HCEC 1CT (cell line): ENCODE results near the gene SNX1.
"Not testable (repeated sequence)": the region's sequence is repeated elsewhere in the genome, so short reads cannot be mapped to it uniquely, and the experiment has no call there.

Experiments
- DNase-seq: peaks from one replicate; pipeline ENCODE4 v3.0.0-alpha.2; 2017

Gene SNX1

DNA sequence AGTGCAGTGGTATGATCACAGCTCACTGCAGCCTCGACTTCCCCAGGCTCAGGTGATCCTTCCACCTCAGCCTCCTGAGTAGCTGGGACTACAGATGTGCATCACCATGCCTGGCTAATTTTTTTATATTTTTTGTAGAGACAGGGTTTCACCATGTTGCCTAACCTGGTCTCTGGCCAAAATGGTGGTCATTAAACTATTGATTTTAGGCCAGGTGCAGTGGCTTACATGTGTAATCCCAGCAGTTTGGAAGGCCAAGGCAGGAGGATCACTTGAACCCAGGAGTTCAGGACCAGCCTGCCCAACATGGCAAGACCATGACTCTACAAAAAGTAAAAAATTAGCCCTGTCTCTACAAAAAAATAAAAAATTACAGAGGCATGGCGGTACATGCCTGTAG lies 24.5 kb downstream of the SNX1 start:
- DNase-seq: not testable (repeated sequence)

DNA sequence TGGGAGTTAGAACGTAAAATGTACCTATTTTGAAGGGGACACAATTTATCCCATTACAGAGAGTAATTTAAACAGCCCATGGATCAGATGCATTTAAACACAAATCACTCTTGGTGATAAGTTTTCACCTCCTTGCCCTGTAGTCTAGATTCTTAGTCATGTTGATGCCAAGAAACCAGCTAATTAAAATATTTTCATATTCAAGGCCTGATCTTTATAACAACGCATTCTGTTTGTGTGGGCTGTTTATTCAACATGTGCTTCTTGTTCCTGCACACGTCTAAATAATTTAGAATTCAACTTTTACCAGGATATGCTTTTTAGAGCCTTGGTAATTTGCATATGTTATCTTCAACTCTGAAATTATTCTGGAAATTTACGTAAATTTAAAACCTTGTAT lies 25.8 kb downstream of the SNX1 start:
- no peak for DNase-seq

GRCh38 chr15:64122444-64122843 lies 26.7 kb downstream of the SNX1 start:
- no peak for DNase-seq

DNA sequence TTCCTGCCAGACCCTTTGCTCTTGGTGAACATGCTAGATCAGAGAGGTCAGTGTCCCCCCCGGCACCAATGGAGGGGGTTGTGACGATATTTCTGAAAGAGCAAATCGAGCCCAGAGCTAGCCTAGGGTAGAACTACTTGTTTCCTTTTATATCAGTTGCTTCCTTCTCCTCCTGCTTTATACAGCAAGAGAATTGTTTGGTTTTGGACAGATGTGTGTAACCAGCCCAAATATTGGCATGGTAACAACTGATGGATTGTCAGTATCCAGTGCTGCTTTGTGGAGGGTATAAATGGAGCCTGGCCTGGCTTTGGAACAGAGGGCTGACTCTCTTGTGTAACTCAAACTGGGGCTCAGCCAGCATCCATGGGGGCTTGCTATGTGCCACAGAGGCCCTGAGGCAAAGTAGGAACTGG lies 27.2 kb downstream of the SNX1 start:
- no peak for DNase-seq

DNA sequence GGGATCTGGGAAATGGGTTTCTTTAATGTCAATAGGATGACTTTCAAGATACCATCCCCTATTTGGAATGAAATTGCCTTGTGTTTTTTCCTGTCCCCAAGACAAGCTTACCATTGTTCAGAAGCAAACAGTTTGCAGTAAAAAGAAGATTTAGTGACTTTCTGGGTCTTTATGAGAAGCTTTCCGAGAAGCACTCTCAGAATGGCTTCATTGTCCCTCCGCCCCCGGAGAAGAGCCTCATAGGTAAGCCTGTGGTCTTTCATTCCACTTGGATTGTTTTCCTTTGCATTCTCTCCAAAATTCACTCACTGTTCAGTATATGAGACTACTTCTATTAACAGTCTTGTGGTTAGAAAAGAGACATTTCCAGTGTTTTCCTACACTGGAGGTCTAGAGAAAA lies 30.2 kb downstream of the SNX1 start:
- no peak for DNase-seq

DNA sequence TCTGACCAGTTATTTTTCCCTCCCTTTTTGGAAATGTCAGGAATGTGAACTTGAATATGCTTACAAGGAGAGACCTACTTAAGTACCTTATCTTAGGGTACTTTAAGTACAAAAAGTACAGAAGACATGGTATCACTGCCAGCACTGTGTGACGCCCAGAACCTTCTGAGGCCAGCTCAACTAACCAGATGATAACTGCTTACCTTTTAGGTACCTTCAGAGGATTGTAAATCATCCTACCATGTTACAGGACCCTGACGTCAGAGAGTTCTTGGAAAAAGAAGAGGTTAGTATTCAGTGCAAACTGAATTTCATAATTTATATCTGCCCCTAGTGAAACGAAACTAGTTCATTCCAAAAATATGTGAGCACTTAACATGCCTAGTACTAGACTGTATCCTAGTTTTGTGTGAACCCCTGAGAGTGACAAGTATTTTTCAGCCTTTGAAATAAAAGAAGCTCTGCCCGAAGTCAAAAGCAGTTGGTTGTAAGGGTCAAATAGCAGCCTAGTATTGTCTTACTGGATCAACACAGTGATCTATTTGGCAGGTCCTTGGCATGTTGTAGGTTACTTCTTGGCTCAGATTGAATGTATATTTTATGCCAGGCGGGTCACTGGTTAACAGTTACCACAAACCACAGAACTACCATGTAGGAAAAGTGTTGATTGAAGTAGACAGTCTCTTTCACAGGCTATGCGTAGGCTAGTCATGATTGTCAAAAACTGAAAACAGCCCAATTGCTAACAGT lies 31.9 kb downstream of the SNX1 start:
- no peak for DNase-seq

- no peak for DNase-seq
Observed at GRCh38 chr15:64130159-64130558, 34.4 kb downstream of the SNX1 start.

- DNase-seq: no peak
Observed at GRCh38 chr15:64131547-64131946, 35.8 kb downstream of the SNX1 start.

GRCh38 chr15:64132217-64132616 lies 36.4 kb downstream of the SNX1 start:
- no peak for DNase-seq

GRCh38 chr15:64133623-64134344 lies 38.0 kb downstream of the SNX1 start:
- DNase-seq: no peak

- no peak for DNase-seq
Observed at GRCh38 chr15:64134345-64134829, 38.6 kb downstream of the SNX1 start.

DNA sequence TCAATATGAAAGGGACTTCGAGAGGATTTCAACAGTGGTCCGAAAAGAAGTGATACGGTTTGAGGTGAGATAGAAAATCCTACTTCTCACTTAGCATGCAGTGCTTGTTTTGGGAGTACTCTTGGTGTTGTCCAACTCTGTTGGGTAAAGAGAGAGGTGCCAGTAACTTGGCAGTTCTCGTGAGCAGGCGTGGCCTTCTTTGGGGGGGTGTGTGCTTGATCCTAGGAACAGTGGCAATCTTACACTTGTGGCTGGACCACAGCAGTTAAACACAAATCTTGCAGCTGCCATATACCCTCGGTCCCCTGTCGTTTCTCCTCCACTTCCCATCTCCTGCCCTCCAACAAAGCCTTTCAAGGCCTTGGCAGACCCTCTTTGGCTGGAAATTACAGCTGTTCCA lies 40.6 kb downstream of the SNX1 start:
- no peak for DNase-seq

DNA sequence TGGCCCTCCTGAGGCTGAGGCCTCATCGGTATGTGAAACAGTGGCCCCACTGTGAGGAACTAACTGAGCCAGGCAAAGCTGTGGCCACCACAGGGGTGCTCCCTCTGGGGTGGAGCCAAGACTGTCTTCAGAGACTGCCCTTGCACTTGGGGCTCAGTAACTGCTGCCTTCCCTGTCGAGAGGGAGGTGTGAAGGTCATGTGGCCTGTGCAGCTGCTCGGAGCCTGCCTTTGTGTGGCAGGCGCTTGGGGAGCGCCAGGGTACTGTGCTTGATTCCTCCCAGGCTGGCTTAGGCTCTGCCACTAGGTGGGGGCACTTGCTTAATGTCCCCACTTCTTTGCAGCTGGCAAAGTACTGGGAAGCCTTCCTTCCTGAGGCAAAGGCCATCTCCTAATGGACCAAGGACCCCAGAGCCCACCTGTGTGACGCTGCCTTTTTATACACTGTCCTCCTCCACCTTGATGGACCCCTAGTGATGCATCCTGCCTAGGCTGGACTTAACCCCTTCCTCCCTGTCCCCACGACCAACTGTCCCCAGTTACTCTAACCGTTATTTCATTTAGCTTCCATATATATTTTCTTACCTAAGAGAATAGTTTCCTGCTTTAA lies 41.5 kb downstream of the SNX1 start:
- DNase-seq: no peak

DNA sequence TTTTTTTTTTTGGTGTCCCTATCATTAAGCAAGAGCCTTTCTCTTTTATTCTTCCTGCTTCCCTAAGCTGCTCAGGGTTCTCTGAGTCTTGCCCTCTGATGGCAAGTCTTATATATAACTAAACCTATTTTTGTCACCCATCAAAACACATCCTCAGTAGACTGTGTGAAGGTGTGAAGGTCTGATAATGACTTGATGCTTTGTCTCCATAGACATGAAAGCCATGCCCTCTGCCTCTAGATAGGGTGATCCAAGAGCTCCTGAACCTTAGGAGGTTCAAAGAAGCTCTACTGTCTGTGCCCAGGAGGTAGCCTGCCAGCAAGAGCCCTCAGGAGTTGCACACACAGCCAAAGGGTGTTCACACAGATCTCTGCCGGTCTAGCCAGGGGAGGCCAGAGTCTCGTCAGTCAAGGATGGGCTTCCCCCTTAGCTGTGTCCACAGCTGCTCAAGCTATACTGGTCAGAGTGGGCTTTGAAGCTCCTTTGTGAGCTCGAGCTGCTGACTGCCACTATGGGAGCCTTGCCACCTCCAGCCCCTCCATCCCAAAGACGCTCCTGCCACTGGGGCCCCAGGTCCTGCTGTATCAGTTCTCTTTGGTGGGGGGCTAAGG lies 42.7 kb downstream of the SNX1 start:
- no peak for DNase-seq

DNA sequence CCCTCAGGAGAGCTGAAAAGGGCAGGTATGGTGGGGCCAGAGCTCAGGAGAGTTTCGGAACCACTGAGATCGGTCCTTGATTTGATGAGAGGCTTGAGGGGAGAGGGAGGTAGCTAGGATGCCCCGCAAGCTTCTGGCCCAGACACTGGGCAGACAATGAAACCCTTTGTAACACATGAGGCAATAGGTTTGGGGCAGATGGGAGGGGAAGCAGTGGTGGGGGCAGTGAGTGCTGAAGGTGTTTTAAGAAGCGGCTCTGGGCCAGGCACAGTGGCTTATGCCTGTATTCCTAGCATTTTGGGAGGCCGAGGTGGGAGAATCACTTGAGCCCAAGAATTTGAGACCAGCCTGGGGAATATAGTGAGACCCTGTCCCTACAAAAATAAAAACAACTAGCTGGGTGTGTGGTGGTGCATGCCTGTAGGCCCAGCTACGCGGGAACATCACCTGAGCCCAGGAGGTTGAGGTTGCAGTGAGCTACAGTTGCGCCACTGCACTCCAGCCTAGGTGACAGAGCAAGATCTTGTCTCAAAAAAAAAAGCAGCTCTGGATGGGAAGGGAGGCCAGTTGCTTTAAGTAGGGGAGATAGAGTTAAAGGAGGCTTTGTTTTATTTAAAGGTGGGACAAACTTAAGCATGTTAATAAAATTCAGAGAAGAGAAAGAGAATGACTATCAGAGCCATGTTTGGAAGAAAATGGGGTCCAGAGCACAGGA lies 46.2 kb downstream of the SNX1 start:
- no peak for DNase-seq

DNA sequence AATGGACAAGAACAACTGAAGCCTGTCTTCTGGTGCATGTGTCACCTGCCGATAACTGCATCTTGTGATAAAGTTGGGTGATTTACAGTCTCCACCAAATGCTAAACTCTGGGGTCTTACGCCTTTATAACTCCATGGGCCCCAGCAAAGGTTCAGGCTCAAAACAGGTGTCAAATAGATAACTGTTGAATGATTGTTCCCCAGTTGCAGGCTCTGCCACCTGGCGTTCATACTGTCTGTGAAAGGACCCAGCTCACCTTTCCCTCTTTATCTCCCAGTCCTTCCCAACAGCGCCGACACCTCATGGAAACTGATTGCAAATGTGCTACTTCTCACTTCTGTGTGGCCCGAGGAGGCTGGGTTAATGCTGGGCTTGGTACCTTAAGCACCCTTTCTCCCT lies 47.5 kb downstream of the SNX1 start:
- DNase-seq: no peak

- DNase-seq: no peak
Observed at GRCh38 chr15:64144192-64144564, 48.4 kb downstream of the SNX1 start.

DNA sequence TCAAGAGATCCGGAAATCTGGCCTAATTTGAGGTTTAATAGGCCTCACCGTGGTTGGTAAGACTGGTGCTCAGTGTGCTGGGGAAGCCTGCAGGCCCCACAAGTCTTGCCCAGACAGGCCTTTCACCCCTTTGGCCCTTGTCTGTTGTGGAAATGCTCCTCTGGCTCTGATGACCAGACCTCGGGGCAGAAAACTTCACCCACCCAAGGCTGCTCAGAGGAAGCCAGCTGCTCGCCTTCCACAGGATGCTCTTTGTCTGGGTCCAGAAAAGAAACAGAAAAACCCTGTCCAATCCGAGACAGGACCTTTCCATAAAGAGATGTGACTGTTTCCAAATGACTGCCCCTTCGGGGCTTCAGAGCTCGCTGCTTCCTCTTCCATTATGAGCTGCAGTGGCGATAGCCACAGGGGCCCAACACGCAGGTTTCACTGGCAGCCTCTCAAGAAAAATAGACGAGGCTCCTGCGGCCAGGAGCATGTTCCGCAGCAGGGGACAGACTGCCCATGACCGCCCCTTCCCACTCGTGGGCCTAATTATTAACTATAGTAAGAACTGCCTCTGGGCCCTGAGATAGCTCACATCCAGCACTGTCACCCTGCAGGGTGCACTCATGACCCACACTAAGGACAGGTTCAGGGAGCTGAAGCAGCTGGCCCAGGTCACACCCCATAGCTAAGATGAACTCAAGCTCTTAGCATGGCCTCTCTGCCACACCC lies 48.9 kb downstream of the SNX1 start:
- no peak for DNase-seq

GRCh38 chr15:64146041-64146440 lies 50.3 kb downstream of the SNX1 start:
- DNase-seq: no peak

DNA sequence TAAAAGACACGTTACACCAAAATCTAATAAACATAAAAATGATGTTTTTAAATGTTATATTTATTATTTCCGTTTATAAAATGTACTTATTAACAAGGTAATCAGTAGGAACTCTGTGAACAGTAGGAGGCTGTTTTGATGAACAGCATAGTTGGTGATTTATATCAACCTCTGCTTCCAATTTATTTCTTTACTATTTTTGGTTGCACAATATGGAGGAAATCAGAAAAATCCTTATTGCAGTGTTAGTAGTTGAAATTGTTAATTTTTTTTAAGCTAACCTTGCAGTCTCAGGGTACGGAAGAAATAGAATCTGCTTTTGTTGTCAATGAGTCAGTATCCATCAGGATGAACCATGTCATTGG lies 50.7 kb downstream of the SNX1 start:
- no peak for DNase-seq

GRCh38 chr15:64146885-64147681 lies 51.3 kb downstream of the SNX1 start:
- DNase-seq: no peak

DNA sequence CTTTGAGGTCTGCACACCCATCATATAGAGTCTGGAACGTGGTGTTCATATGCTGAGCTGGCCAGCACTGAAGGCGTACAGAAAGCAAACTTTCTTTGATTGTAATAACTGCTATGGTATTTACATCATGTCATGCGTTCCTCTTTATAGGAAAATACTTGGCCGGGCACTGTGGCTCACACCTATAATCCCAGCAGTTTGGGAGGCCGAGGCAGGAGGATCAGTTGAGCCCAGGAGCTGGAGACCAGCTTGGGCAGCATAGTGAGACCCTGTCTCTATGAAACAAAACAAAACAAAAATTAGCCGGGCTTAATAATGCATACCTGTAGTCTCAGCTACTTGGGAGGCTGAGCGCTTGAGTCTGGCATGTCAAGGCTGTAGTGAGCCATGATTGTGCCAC lies 52.4 kb downstream of the SNX1 start:
- DNase-seq: no peak
